Neural progenitor cell (in vitro differentiated cells): ENCODE measurements around the gene TAOK1. TPM values are rescaled to one million over a fixed set of nuclear protein-coding genes. Genes with fewer than 3 reads are reported as not detected.

Source experiments
- DNase-seq: peaks from one replicate; pipeline ENCODE4 v3.0.0-alpha.2; 2016; ENCODE audit warnings: low spot score
- H2AFZ ChIP-seq: fragments of 200-600 bp; sonication (generic); replicated peaks from 2 replicates; pipeline ENCODE4 v1.6.1; 2016; ENCODE audit warnings: antibody characterized with exemption
- H3F3A ChIP-seq: fragments of 200-600 bp; sonication (generic); 2 replicates; pipeline ENCODE4 v1.6.1; 2016; ENCODE audit warnings: antibody characterized with exemption, low read depth
- H3K27ac ChIP-seq: fragments of 200-600 bp; sonication (generic); 2 replicates; pipeline ENCODE4 v1.5.1; 2016; ENCODE audit warnings: mild to moderate bottlenecking
- H3K27me3 ChIP-seq: fragments of 200-600 bp; sonication (generic); 2 replicates; pipeline ENCODE4 v1.6.1; 2016; ENCODE audit warnings: mild to moderate bottlenecking, moderate library complexity
- H3K36me3 ChIP-seq: fragments of 200-600 bp; sonication (generic); 2 replicates; pipeline ENCODE4 v1.5.1; 2016
- H3K4me1 ChIP-seq: fragments of 200-600 bp; sonication (generic); 2 replicates; pipeline ENCODE4 v1.6.1; 2016; ENCODE audit warnings: mixed run types
- H3K4me2 ChIP-seq: fragments of 200-600 bp; sonication (generic); 2 replicates; pipeline ENCODE4 v1.6.1; 2016
- H3K4me3 ChIP-seq: fragments of 200-600 bp; sonication (generic); 2 replicates; pipeline ENCODE4 v1.5.1; 2016
- H3K79me2 ChIP-seq: fragments of 200-600 bp; sonication (generic); 2 replicates; pipeline ENCODE4 v1.6.1; 2016; ENCODE audit warnings: low read depth
- H3K9ac ChIP-seq: fragments of 200-600 bp; sonication (generic); 2 replicates; pipeline ENCODE4 v1.6.1; 2016
- H3K9me3 ChIP-seq: fragments of 200-600 bp; sonication (generic); 2 replicates; pipeline ENCODE4 v1.5.1; 2016; ENCODE audit warnings: low read depth
- H4K20me1 ChIP-seq: fragments of 200-600 bp; sonication (generic); 2 replicates; pipeline ENCODE4 v1.6.1; 2016; ENCODE audit warnings: low read depth
- H3K27ac Mint-ChIP-seq: 3 replicates; pipeline ENCODE4 v1.8.0; 2021; ENCODE audit warnings: mixed read lengths
- H3K27me3 Mint-ChIP-seq: 2 replicates; pipeline ENCODE4 v1.8.0; 2022; ENCODE audit warnings: low read depth, mild to moderate bottlenecking, inconsistent platforms, moderate library complexity, mixed read lengths; ENCODE audit not compliant: insufficient read depth
- H3K36me3 Mint-ChIP-seq: 3 replicates; pipeline ENCODE4 v1.8.0; 2021; ENCODE audit warnings: mixed read lengths
- H3K4me1 Mint-ChIP-seq: 3 replicates; pipeline ENCODE4 v1.8.0; 2021; ENCODE audit warnings: mixed read lengths
- H3K4me3 Mint-ChIP-seq: 3 replicates; pipeline ENCODE4 v1.8.0; 2021; ENCODE audit warnings: mild to moderate bottlenecking, moderate library complexity, mixed read lengths
- H3K9me3 Mint-ChIP-seq: 3 replicates; pipeline ENCODE4 v1.8.0; 2020; ENCODE audit warnings: mixed read lengths
- CTCF ChIP-seq: fragments of 200-600 bp; sonication (generic); IDR thresholded peaks from 2 replicates; pipeline ENCODE4 v1.5.1; 2017; ENCODE audit warnings: antibody characterized with exemption, mild to moderate bottlenecking
- EZH2 ChIP-seq: fragments of 200-600 bp; sonication (generic); IDR thresholded peaks from 2 replicates; pipeline ENCODE4 v1.6.1; 2017; ENCODE audit warnings: antibody characterized with exemption, mild to moderate bottlenecking, moderate library complexity
- EZH2phosphoT487 ChIP-seq: fragments of 200-600 bp; sonication (generic); IDR thresholded peaks from 2 replicates; pipeline ENCODE4 v1.6.1; 2017; ENCODE audit warnings: antibody characterized with exemption
- total RNA-seq: library from RNA; depleted of rRNA; stranded (reverse); fragments of >200 nt; gene quantifications from 2 replicates; pipeline ENCODE4 v1.2.3, GENCODE V29; 2015; ENCODE audit warnings: low replicate concordance

The TAOK1 gene
- total RNA-seq, 1 donor from 2014 or later: 125 TPM

- Mint-ChIP-seq H3K27me3 (no peaks in the 10 kb centered on the region), H3K4me3 (no peak overlapping the region), H3K4me1 (no peaks in the 10 kb centered on the region), H3K27ac (no peak overlapping the region), H3K9me3 (no peaks in the 10 kb centered on the region), H3K36me3 (peaks cover 19% of the 10 kb centered on the region)
- no peak overlapping the region for H3K9ac ChIP-seq
- no peak for DNase-seq
- peaks cover 5% of the 10 kb centered on the region for H3F3A ChIP-seq
- H3K4me2 ChIP-seq: no peak overlapping the region
- no peaks in the 10 kb centered on the region for H4K20me1 ChIP-seq
- H3K27me3 ChIP-seq: no peaks in the 10 kb centered on the region
- H3K79me2 ChIP-seq: no peaks in the 10 kb centered on the region
- no peaks in the 10 kb centered on the region for H3K4me1 ChIP-seq
- TF ChIP-seq EZH2 (no peak), CTCF (no peak), EZH2phosphoT487 (no peak)
- H3K36me3 ChIP-seq: peaks cover 26% of the 10 kb centered on the region
- H2AFZ ChIP-seq: no peak overlapping the region
- H3K4me3 ChIP-seq: no peak overlapping the region
- no peaks in the 10 kb centered on the region for H3K9me3 ChIP-seq
- H3K27ac ChIP-seq: no peak overlapping the region
These were observed 114.5 kb downstream of the TAOK1 start for GRCh38 chr17:29504711-29505110.

- no peak for TF ChIP-seq EZH2
- TF ChIP-seq EZH2phosphoT487: no peak
- TF ChIP-seq CTCF: no peak
- H3K36me3 ChIP-seq: peaks cover 28% of the 10 kb centered on the region
- peaks cover 17% of the 10 kb centered on the region for H3K36me3 Mint-ChIP-seq
- no peak overlapping the region for H3K27ac Mint-ChIP-seq
- H3K4me1 Mint-ChIP-seq: no peaks in the 10 kb centered on the region
- H3K79me2 ChIP-seq: no peaks in the 10 kb centered on the region
- H3F3A ChIP-seq: peaks cover 5% of the 10 kb centered on the region
- no peaks in the 10 kb centered on the region for H3K9me3 Mint-ChIP-seq
- H3K4me3 ChIP-seq: no peak overlapping the region
- no peak overlapping the region for H2AFZ ChIP-seq
- peak overlapping the region; percentile 31 for H3K27ac ChIP-seq
- no peaks in the 10 kb centered on the region for H3K9me3 ChIP-seq
- H3K4me2 ChIP-seq: no peak overlapping the region
- no peak overlapping the region for H3K4me3 Mint-ChIP-seq
- DNase-seq: no peak
- no peaks in the 10 kb centered on the region for H4K20me1 ChIP-seq
- H3K4me1 ChIP-seq: no peaks in the 10 kb centered on the region
- no peak overlapping the region for H3K9ac ChIP-seq
- H3K27me3 Mint-ChIP-seq: no peaks in the 10 kb centered on the region
- no peaks in the 10 kb centered on the region for H3K27me3 ChIP-seq
These were observed 115.7 kb downstream of the TAOK1 start for GRCh38 chr17:29505836-29506235.

GRCh38 chr17:29510953-29511352 is 120.8 kb downstream of the TAOK1 start:
- peaks cover 32% of the 10 kb centered on the region for H3K36me3 ChIP-seq
- no peaks in the 10 kb centered on the region for H3K4me1 Mint-ChIP-seq
- DNase-seq: no peak
- H3F3A ChIP-seq: peaks cover 14% of the 10 kb centered on the region
- no peaks in the 10 kb centered on the region for H3K4me1 ChIP-seq
- TF ChIP-seq EZH2 (no peak), CTCF (no peak), EZH2phosphoT487 (no peak)
- no peaks in the 10 kb centered on the region for H3K9me3 Mint-ChIP-seq
- H3K9ac ChIP-seq: no peak overlapping the region
- no peaks in the 10 kb centered on the region for H3K79me2 ChIP-seq
- H3K27ac Mint-ChIP-seq: no peak overlapping the region
- H3K4me2 ChIP-seq: no peak overlapping the region
- H3K27ac ChIP-seq: no peak overlapping the region
- no peaks in the 10 kb centered on the region for H3K27me3 Mint-ChIP-seq
- H3K36me3 Mint-ChIP-seq: peaks cover 15% of the 10 kb centered on the region
- H3K9me3 ChIP-seq: no peaks in the 10 kb centered on the region
- no peaks in the 10 kb centered on the region for H3K27me3 ChIP-seq
- no peak overlapping the region for H3K4me3 ChIP-seq
- H4K20me1 ChIP-seq: no peaks in the 10 kb centered on the region
- no peak overlapping the region for H2AFZ ChIP-seq
- H3K4me3 Mint-ChIP-seq: no peak overlapping the region
